ENCODE results near the gene PEX1.
"Not testable (repeated sequence)": the region's sequence is repeated elsewhere in the genome, so short reads cannot be mapped to it uniquely, and the experiment has no call there.

PEX1 gene

DNA sequence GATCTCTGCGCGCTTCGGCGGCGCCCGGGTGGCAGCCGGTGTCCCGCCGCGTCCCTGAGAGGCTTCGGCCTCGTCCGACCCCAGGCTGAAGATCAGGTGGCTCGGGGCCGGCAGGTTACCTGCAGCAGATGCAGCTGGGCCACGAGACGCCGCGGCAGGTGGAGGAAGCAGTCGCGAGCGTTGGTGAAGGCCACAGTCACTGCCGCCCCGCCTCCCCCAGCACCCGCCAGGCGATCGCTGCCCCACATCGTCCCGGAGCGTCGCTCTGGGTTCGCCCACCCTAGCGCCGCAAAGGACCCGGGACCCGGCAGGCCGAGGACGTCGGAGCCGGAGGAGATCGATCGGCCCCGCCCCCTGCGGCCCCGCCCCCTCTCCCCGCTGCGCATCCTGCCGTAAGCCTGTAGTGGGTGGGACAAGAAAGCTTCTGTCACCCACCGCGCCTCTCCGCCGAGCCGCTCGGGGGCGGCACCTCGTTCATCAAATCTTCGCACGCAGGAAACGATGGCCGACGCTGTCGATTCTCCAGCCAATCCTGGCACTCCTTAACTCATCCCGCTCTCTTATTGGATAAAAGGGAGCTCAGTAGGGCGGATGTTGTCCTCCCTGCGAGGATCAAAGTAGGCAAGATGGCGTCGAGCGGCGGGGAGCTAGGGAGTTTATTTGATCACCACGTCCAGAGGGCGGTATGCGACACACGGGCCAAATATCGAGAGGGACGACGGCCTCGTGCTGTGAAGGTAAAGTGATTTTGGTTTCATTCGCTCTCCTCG is at the start of gene PEX1, which contains the start of gene RBM48:
Gene PEX1 (minus strand): TSS at position 333 of the 770 bp plus-strand sequence. CDS start 85 bp downstream, at position 248.
Gene RBM48 (plus strand): TSS at position 608 of the 770 bp plus-strand sequence. CDS start 19 bp downstream, at position 627.
- DNase-seq = peak; percentile 86

DNA sequence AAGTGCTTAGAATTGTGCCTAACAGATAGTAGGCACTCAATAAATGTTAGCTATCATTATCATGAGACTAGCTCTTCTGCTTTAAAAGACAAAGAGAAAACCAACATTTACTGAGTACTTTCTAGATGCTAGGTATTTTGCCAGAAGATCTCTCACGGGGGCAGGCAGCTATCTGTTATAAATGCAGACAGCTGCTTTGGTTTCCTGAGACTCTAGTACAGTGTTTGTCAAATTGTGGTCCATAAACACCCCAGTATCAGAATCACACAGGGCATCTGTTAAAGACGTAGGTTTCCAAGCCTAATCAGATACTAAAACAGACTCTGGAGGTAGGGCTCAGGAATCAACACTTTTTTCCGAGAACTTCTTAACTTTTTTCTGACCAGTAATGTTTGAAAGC is 48.0 kb upstream of the PEX1 start:
- DNase-seq = no peak

DNA sequence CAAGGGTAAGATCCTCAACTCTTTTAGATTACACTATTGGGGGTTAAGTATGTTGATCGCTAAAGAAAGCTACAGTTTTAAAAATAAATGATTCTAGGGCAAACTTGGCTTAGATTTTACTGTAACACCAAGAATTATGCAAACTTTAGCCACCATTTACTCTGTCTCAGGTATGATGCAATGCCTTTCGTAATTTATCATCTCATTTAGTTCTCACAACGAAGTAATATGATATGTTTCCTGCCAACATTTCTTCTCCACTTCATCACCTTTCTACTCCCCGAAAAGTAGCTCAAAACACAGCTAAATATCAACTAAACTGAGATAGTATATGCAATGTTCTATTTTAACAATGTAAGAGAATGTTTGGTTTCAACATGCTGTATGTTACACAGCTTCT is 40.8 kb upstream of the PEX1 start:
- DNase-seq = no peak

DNA sequence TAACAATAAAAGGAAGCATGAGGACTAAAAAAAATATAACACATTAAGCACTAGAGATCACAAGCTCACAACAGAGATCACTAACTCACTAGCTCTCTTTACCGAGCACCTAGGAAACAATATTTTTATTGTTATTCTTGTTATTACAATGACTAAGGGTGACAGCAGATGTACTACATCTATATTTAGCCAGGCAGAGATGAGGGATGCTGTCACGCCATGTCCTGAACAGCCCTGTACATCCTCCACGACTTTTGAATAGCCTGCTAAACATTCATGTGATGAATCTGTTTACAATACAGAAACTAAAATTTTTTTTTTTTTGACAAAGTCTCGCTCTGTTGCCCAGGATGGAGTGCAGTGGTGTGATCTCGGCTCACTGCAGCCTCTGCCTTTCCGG is 39.1 kb upstream of the PEX1 start:
- no peak for DNase-seq

DNA sequence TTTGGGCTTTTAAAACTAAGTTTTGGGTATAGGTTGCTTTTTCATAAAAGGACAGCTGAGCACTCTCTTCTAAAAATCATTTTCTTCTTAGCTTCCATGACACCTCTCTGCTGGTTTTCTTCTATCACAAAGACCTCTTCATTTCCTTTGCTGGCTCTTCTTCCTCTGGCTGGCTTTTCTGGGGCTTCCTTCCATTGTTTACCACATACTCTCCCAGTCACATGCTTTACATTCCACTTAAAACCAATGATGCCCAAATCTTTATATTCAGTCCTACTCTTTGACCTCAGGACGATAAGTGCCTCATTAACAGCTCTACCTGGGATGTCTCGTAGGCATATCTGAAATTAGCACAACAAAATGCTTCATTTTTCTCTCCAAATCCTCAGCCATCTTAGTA is 35.0 kb upstream of the PEX1 start:
- no peak for DNase-seq

DNA sequence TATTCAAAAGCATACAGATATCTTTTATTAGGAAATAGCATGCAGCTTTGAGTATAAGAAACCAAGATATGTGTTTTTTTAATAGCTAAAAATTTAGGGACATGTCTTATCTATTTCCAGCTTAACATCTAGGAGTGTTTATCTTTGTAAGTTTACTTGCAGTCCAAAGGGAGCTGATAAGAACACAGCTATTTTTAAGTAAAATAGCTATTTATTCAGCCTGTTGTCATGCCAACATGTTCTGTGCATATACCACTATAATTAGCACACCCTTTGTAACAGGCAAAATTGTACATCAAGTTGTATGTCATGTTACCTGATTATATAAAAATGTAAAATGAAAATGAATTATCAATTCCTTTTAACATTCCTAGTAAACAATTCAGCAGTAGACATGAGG is 32.3 kb upstream of the PEX1 start:
- DNase-seq = no peak

DNA sequence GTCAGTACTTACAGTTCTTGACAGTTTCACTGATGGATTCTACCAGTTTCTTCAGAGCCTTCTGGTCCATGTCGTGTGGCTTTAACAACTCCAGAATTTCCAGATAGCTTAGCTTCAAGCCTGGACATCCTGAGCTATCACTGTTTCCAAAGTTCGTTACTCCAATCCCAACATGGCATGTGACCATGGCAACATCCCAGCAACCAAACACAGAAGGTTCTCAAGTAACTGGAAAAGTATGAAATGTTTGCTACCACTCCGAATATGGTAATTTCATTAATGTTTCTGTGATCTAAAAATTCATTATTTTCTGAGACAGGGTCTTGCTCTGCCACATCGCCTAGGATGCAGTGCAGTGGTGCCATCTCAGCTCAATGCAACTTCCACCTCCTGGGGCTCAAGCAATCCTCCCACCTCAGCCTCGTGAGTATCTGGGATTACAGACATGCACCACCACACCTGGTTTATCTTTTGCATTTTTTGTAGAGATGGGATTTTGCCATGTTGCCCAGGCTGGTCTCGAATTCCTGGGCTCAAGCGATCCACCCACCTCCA is 29.6 kb upstream of the PEX1 start:
- no peak for DNase-seq

DNA sequence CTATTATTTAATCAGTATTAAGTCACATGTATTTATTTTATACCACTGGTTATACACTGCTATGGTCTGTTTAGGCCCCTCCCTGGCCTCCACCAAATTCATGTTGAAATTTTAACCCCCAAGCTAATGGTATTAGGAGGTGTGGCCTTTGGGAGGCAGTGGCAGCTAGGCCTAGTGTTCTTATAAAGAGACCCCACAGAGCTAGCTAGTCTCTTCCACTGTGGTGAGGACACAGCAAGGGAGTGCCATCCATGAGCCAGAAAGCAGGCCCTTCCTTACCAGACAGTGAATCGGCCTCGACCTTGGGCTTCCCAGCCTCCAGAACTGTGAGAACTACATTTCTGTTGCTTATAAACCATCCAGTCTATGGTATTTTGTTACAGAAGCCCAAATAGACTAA is 28.9 kb upstream of the PEX1 start:
- DNase-seq = no peak

DNA sequence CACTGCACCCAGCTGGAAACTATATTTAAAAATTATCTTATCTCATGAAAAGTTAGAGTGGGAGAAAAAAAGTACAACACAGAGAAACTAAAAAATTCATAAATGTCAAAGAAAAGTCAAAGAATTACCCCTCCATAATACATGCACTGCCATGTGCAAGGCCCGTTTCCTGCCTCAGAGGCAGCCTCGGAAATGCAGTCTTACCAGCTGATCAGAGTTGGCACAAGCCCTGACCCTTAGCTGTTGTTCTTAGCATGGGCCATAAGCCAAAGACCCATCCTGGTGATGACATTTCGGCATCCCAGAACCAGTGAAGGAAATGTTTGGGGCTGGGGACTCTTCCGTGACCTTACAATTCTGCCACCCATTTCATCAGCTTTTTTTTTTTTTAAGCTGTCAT is 21.9 kb upstream of the PEX1 start:
- DNase-seq = no peak

DNA sequence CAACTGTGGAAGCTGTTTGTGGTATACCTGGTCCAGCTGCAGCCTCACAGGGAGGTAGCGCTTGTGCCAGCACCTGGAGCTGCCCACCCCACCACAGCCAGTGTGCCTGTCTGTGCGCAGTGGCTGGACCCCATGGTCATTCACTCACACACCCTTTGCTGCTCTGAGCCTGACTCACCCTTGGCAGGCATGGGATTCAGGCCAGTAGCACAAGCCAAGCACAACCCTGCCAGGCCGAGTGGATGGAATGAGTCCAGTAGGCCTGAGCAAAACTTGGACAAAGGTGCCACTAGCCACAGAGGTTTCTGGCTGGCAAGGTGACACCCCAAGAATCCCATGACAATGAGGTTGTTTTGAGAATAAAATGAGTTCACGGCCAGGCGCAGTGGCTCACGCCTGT is 19.3 kb upstream of the PEX1 start:
- DNase-seq = no peak

DNA sequence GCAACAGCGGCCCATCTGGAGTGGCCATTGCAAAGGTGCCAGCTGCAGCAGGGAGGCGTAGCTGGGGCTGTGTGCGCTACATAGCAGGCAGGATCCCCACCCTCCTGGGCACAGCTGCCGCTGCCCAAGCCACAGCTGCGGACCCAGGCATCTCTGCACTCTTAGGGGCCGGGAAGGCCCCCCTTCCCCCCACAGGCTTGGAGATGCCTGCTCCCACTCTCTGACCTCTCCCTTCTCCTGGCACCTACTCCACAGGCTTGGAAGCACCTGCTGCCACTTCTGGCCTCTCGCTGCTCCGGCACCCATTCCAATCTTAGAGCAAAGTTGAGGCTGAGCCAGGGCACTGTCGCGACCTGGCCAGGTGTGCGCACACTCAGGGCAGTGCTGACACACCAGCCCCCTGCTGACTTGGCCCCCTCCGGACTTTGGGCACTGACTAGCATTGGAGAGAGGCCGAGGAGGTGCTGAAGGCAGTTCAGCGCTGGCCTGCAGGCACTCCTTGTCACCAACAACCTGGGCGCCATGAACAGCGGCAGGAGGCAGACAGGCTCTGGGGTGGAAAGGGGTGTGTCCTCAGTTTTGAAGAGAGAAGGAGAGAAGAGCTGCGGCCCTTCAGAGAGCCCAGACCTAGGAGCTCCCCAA is 18.7 kb upstream of the PEX1 start:
- DNase-seq = no peak

DNA sequence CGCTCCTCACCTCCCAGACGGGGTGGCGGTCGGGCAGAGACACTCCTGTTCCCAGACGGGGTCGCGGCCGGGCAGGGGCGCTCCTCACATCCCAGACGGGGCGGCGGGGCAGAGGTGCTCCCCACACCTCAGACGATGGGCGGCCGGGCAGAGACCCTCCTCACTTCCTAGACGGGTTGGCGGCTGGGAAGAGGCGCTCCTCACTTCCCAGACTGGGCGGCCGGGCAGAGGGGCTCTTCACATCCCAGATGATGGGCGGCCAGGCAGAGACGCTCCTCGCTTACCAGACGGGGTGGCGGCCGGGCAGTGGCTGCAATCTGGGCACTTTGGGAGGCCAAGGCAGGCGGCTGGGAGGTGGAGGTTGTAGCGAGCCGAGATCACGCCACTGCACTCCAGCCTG is 16.8 kb upstream of the PEX1 start:
- not testable (repeated sequence) for DNase-seq

DNA sequence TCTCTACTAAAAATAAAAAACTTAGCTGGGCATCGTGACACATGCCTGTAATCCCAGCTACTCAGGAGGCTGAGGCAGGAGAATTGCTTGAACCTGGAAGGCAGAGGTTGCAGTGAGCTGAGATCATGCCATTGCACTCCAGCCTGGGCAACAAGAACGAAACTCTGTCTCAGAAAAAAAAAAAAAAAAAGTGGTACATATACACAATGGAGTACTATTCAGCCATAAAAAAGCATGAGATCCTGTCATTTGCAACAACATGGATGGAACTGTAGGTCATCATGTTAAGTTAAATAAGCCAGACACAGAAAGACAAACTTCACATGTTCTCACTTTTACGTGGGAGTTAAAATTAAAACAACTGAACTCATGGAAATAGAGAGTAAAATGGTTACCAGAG is 15.2 kb upstream of the PEX1 start:
- not testable (repeated sequence) for DNase-seq

DNA sequence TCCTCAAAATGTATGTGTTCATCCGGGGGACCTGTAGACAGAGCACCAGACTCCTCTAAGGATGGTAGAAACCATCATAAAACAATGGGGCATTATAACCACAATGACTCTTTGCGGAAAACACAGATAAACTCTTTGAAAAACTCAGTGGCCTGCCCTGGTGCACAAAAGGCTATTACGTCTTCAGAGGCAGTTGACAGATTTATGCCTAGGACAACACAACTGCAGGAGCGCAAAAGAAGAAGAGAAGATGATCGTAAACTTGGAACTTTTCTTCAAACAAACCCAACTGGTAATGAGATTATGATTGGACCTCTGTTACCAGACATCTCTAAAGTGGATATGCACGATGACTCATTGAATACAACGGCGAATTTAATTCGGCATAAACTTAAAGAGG is 6.3 kb upstream of the PEX1 start:
- DNase-seq = no peak

DNA sequence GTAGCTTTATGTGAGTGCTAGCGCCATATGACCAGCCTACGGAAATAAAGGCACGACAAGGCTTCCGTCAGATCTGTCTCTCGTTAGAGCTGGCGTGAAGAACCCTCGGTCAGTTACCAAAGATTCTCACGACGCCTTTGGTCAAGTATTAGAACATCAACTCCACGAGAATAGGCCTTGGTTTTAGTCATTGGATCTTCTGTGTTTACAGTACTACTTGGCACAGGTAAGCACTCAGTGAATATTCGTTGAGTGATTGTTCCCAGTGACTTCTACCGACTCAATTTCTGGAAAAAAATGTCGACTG is 591 bp upstream of the PEX1 start:
- no peak for DNase-seq

DNA sequence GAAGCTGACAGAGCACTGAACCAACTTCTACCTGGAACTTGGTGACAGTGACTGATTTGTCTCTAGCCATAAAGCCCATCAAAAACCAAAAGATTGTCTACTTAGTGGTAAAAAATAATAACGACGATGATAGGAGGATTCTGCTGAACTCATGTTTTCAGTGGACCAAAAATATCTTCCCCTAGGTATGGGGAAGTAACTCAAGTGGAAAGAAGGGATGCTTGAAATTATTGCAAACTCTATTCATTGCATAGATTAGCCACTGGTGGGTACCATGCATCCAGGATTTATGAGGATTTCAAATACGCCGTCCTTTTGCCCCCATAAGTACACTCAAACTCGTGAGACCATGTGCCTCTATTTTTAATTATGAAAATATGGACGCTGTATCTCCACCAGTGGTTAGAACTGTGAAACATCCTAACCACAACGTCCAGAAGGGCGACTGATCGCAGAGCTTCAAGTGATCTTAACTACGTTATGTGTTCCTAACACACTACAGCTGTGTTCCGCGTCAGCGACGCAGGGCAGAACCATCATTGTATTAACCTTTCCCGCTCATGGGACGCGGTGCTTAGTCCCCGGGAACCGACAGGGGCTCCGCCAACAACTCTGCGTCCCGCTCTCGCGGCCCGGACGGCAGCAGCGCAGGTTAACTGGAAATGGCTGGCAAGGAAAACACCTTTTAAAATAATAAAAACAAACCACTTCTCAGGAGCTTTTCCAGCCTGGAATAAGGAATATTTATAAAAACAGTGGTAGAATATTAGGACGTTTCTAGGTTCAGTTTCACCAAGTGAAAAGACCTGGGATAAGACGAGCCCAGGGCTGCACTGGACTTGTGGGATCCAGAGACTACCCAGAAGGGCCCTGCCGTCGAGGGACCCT is 776 bp downstream of the PEX1 start:
- no peak for DNase-seq

DNA sequence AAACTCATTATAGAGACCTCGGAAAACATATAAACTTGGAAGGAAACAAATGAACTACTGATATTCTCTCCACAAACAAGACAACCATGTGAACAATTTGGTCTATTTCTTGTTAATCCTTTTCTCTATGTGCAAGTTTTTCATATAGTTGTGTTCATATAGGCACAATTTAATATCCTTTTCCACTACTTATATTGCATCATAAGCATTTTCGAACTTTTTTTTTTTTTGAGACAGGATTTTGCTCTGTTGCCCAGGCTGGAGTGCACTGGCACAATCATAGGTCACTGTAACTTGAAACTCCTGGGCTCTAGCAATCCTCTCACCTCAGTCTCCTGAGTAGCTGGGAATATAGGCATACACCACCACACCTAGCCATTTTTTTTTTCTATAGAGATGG is 5.2 kb downstream of the PEX1 start:
- DNase-seq = no peak

DNA sequence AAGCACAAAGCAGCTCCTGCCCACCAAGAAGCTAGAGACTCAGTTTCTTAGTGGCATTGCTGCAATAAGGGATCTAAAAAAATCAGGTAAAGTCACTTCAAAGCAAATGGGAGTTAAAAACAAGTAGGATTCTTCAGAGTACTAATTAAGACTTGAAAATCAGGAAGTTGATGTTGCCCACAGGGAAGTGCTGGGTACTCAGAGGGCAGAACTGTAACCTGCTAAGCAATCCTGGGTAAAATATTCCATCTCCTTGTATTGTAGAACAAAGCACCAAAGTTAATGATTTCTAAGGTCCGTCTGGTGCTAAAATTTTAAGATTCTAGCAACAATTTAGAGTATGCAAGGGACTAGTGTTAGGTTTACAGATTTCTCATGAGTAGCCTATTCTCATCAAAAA is 8.3 kb downstream of the PEX1 start:
- DNase-seq = no peak

DNA sequence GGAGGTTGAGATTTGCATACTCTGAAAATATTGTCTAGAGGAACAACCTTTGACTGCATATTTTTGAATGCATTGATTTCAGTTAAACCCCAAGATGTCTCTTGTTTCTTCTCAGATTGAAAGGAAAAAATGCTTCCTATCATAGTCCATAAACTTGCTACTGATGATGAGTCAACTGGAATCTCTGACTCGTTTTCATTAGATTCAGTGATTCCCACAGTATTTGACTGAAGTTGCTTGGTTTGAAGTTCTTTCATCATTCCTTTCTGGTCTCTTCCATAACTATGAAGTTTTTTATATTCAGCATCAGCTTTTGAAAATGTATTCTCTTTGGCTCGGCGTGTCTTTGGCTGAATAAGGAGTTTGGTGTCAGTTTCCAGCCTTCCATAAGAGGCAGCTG is 10.7 kb downstream of the PEX1 start:
- no peak for DNase-seq

DNA sequence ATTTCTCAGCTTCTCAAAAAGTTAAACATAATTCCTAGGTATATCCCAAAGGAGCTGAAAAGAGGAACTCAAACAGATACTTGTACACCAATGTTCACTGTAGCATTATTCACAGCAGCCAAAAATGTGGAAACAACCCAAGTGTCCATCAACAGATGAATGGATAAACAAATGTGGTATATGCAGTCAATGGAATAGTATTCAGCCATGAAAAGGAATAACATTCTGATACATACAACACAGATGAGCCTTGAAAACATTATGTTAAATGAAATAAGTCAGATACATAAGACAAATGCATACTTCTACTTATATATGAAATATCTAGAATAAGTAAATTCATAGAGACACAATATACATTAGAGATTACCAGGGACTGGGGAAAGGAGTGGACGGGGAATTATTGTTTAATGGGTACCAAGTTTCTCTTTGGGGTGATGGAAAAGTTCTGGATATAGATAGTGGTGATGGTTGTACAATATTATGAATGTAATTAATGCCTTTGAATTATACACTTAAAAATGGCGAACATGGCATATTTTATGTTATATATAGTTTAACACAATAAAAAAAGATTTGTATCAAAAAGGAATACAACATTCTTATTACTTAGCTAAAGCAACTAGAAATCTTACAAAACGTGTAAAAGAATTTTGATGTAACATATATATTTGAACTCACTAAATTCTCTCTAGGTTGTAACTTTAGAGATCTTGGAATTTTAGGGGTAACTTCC is 15.0 kb downstream of the PEX1 start:
- no peak for DNase-seq

DNA sequence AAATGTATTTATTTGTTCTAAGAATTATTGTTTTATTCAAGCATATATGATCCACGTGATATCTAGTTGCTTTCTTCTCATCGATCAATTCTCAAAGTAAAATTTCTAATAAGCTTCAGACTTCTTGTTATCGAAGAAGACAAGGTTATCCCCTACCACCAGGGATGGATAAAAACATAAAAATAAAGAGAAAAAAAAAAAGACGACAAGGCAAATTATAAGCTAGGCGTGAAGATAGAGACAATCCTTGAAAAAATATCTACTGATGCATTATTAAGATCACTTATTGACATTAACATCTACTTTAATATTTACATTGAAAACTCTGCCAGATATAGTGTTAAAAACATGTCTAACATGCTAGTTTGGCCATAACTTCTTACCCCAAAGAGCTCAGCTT is 19.4 kb downstream of the PEX1 start:
- no peak for DNase-seq

DNA sequence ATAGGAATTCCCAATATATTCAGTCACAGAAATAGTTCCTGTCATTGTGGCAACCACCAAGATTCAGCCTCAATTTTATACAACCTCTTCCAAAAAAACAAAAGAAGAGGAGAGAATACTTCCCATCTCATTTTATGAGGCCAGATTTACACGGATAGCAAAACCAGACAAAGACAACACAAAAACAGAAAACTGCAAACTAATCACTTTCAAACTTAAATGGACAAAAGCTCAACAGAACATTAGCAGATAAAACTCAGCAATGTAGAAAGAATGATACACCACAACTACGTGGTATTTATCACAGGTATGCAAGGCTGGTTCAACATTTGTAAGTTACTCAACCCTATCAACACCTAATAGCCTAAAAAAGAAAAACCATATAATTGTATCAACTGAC is 22.0 kb downstream of the PEX1 start:
- DNase-seq = no peak

DNA sequence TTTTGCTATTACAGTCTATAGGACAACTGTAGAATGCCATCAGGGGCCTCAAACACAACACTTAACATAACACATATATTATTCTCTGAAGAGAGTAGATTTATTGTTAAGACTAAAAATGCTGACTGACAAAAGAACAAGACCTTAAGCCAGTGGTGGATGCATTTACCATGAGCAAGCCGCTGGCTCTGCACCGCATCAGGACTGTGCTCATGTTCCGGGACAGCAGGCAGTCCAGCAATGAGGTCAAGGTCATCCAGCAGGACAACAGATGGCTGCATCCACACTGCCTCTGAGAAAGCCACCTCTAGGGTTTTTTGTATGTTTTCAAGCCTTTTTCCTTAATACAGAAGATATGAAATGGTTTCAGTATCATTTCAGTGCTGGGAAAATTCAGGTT is 23.8 kb downstream of the PEX1 start:
- no peak for DNase-seq

Data from T1000 (cell line).